Measurements from ENCODE around the gene HDDC2. TPM values are rescaled to one million over a fixed set of nuclear protein-coding genes. Genes with fewer than 3 reads are reported as not detected.

Gene HDDC2
- total RNA-seq, 4 donors from 2014 or later = 52.0 to 78.3 (median 66.5) TPM

DNA sequence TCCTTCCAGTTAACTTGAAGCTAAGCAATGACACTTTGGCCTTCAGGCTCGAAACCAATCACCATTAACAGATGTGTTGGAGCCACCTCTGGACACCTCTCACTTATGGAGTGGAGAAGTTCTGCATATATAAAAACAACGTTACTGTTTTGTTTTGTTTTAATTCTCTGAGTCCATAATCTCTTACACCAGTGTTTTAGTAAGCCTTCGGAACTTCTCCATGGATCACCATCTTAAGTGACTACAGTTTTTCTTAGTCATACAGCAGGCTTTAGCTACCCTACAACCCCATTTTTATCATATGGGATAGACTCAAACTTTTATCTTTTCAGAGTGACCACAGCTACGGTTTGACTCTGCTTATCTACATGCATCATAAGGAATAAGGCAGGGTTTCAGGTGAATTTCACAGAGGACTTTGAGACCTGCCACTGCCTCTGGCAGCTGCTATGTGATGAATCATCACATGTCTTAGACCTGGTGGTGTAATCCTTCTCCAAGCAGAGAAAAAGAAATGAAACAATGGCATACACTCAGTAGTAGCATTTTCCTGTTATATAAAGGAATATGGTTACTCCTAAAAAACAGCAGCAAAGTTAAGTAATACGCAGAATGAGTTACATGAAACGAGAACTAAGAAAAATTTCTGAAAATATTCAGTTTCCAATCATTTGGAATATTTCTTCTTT lies 5.5 kb upstream of the HDDC2 start:
- H3K27me3 ChIP-seq = no peaks in the 10 kb centered on the region
- DNase-seq (ENCODE audit: low spot score in 2 of 2) = no peak
- H3K36me3 ChIP-seq = no peaks in the 10 kb centered on the region

DNA sequence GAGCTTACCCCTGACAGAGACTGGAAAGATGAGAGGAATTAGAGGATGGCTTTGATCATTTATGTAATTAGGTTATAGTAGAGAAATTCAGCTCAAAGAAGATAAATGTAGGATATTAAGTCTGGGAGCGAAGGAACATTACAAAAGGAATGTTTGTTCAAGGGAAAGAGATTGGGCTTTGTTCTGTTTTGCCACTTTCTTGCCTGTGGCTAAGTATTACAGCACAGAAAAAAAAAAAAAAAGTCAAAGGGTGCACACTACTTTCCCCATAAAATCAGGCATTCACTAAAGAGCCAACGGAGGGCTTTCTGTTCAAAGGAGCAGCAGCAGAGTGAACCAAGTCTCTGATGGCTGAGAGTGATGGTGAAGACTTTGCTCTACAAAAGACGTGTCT lies 5.0 kb upstream of the HDDC2 start:
- Histone ChIP-seq H3K4me3 (no peak overlapping the region), H3K27me3 (no peaks in the 10 kb centered on the region), H3K27ac (no peak overlapping the region), H3K4me1 (peaks cover 10% of the 10 kb centered on the region), H3K9me3 (no peaks in the 10 kb centered on the region), H3K36me3 (no peaks in the 10 kb centered on the region)
- TF ChIP-seq, protein P1, sequence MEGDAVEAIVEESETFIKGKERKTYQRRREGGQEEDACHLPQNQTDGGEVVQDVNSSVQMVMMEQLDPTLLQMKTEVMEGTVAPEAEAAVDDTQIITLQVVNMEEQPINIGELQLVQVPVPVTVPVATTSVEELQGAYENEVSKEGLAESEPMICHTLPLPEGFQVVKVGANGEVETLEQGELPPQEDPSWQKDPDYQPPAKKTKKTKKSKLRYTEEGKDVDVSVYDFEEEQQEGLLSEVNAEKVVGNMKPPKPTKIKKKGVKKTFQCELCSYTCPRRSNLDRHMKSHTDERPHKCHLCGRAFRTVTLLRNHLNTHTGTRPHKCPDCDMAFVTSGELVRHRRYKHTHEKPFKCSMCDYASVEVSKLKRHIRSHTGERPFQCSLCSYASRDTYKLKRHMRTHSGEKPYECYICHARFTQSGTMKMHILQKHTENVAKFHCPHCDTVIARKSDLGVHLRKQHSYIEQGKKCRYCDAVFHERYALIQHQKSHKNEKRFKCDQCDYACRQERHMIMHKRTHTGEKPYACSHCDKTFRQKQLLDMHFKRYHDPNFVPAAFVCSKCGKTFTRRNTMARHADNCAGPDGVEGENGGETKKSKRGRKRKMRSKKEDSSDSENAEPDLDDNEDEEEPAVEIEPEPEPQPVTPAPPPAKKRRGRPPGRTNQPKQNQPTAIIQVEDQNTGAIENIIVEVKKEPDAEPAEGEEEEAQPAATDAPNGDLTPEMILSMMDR (IDR thresholded peaks at IDR 0.05) = no peak
- TF ChIP-seq POLR2A (IDR thresholded peaks at IDR 0.05) = no peak
- no peak for TF ChIP-seq POLR2AphosphoS5 (IDR thresholded peaks at IDR 0.05)
- TF ChIP-seq EP300 (IDR thresholded peaks at IDR 0.05) = no peak
- DNase-seq (ENCODE audit: low spot score in 2 of 2) = no peak
- WGBS = 73% methylated on average over 3 of the region's 3 CpGs

More for the DNA sequence above, 5.5 kb upstream of the HDDC2 start:
- Histone ChIP-seq H3K9me3 (no peaks in the 10 kb centered on the region), H3K4me3 (no peak overlapping the region), H3K4me1 (peaks cover 5% of the 10 kb centered on the region), H3K27ac (no peak overlapping the region)
- TF ChIP-seq POLR2A (IDR thresholded peaks at IDR 0.05) = no peak
- TF ChIP-seq POLR2AphosphoS5 (IDR thresholded peaks at IDR 0.05) = no peak
- no peak for TF ChIP-seq EP300 (IDR thresholded peaks at IDR 0.05)
- TF ChIP-seq, protein P1 (IDR thresholded peaks at IDR 0.05) = no peak
- WGBS = 85% methylated on average over 6 of the region's 6 CpGs

DNA sequence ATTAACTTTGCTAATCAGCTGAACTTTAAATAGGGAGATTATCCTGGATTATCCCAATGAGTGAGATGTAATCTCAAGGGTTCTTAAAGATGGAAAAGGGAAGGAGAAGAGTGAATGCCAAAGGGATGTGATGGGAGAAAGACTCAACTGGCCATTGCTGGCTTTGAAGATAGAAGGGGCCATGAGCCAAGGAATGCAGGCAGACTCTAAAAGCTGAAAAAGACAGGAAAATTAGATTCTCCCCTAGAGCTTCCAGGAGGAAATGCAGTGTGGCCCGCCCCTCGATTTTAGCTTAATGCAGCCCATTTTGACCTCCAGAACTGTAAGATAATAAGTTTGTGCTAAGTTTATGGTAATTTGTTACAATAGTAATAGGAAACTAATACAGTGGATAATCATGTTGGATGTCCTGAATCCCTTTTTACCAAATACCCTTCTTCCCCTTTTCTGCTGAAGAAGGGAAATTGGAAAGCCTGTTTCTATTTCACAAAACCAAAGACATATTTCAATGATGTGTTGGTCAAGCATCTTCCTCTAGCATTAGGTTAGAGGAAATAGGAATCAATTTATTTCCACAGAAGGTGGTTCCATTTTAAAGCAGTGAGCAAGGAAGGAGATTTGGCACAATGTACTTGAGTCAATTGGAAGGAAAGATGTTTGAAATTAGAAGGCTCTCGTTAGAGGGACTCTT lies 3.3 kb upstream of the HDDC2 start:
- TF ChIP-seq POLR2AphosphoS5 (IDR thresholded peaks at IDR 0.05) (no peak), POLR2A (IDR thresholded peaks at IDR 0.05) (no peak), EP300 (IDR thresholded peaks at IDR 0.05) (no peak)
- TF ChIP-seq, protein P1 (IDR thresholded peaks at IDR 0.05) = no peak
- Histone ChIP-seq H3K4me3 (no peak overlapping the region), H3K36me3 (no peaks in the 10 kb centered on the region), H3K27ac (no peak overlapping the region), H3K9me3 (no peaks in the 10 kb centered on the region), H3K27me3 (no peaks in the 10 kb centered on the region), H3K4me1 (peaks cover 15% of the 10 kb centered on the region)
- 88% methylated on average over 3 of the region's 3 CpGs for WGBS
- DNase-seq (ENCODE audit: low spot score in 2 of 2) = no peak

DNA sequence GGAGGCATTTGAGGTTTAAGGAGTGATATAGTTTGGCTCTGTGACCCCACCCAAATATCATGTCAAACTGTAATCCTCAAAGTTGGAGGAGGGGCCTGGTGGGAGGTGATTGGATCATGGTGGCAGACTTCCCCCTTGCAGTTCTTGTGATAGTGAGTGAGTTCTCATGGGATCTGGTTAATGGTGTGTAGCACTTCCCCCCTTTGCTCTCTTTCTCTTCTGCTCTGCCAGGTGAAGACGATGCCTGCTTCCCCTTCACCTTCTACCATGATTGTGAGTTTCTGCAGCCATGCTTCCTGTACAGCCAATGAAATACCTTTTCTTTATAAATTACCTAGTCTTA lies 1.7 kb upstream of the HDDC2 start:
- TF ChIP-seq, protein P1 (IDR thresholded peaks at IDR 0.05) = no peak
- peaks cover 2% of the 10 kb centered on the region for H3K36me3 ChIP-seq
- H3K9me3 ChIP-seq = no peaks in the 10 kb centered on the region
- no peak for DNase-seq (ENCODE audit: low spot score in 2 of 2)
- no peak overlapping the region for H3K4me3 ChIP-seq
- peaks cover 22% of the 10 kb centered on the region for H3K4me1 ChIP-seq
- H3K27ac ChIP-seq = no peak overlapping the region
- 69% methylated on average over 1 of the region's 1 CpG for WGBS
- no peaks in the 10 kb centered on the region for H3K27me3 ChIP-seq

DNA sequence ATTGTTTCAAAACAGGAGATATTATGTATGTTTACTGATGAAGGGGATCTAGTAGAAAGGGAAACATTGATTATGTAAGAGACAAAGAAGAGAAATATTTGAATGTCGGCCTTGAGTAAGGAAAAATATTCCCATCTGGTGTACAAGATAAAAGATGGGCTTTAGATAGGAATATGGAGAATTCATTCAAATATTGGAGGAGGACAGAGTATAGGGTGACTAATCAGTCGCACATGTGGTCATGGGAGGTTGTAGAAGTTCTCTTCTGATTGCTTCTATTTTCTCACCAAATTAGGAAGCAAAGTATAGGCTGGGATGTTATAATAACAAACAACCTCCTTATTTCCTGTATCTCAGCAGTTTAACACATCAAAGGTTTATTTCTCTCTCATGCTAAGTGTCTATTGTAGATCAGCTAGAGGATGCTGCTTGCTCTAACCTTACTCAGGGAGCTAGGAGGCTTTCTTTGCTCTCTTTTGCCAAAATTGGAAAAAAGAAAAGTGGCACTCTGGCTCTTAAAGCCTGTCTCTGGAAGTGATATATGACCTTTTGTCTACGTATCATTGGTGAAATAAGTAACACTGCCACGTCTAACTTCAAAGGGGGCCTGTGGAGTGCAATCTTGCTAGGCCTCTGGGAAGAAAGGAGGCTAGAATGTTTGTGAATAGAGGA lies 1.2 kb upstream of the HDDC2 start:
- H3K27me3 ChIP-seq = no peaks in the 10 kb centered on the region
- peaks cover 22% of the 10 kb centered on the region for H3K4me1 ChIP-seq
- TF ChIP-seq EP300 (IDR thresholded peaks at IDR 0.05) (no peak), POLR2AphosphoS5 (IDR thresholded peaks at IDR 0.05) (no peak), POLR2A (IDR thresholded peaks at IDR 0.05) (no peak)
- TF ChIP-seq, protein P1 (IDR thresholded peaks at IDR 0.05) = no peak
- WGBS = 82% methylated on average over 4 of the region's 4 CpGs
- H3K9me3 ChIP-seq = no peaks in the 10 kb centered on the region
- H3K27ac ChIP-seq = no peak overlapping the region
- no peak overlapping the region for H3K4me3 ChIP-seq
- DNase-seq (ENCODE audit: low spot score in 2 of 2) = no peak
- peaks cover 7% of the 10 kb centered on the region for H3K36me3 ChIP-seq
